ENCODE data around the gene UBR4.
A peak's percentile ranks its signal among the peaks of the same experiment; 100 is the strongest.

UBR4 gene

GRCh38 chr1:19088717-19089442 is 121.2 kb downstream of the UBR4 start:
- H3K27ac Mint-ChIP-seq (ENCODE audit: low read depth): peak overlapping the region; percentile 35
- H3K4me3 Mint-ChIP-seq: no peak overlapping the region
- no peak for DNase-seq (ENCODE audit: low spot score in 2 of 2)
- H3K4me1 Mint-ChIP-seq: peaks cover 10% of the 10 kb centered on the region
- H3K9me3 Mint-ChIP-seq: no peaks in the 10 kb centered on the region
- no peak for ATAC-seq (replicated peaks; ENCODE audit: extremely low read depth, poor library complexity, severe bottlenecking)
- peaks cover 49% of the 10 kb centered on the region for H3K36me3 Mint-ChIP-seq (ENCODE audit: insufficient read depth)
- H3K27me3 Mint-ChIP-seq: no peaks in the 10 kb centered on the region

DNA sequence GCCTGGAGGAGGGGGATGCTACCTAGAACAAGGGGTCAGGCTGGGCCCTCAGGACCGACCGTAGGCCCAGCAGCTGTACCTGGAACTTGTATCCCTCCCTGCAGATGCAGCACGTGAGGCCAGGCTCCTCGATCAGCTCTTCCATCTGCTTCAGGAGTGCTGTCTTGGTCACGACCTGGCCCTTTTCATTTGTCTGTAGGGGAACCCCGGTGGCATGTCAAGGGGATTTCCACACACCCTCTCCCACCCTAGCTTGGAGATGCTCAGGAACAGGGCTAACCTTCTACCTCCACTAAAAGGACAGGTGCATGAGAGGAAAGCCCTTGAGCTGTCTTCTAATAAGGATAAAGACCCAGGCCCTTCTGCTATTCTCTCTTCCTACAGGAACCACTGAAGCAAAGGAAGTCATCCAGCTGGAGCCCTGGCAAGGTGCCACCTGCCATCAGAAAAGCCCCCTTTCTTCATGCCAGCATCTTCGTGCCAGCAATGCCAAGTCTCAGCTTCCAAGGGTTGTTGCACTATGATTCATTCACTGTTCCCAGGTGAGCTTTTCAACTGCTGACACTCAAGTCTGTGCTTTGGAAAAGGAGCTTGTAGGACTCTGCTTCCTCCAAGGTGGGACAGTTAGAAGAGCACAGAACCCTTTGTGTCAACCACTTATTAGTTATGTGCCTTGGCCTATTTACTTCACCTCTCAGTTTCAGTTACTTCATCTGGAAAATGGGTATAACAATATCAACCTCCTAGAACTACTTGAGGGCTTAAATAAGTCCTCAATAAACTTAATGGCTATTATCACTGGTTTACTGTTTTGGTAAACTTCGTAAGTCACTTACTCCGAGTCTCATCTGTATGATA is 122.1 kb downstream of the UBR4 start:
- Mint-ChIP-seq H3K4me1 (peaks cover 10% of the 10 kb centered on the region), H3K36me3 (ENCODE audit: insufficient read depth) (peaks cover 51% of the 10 kb centered on the region), H3K27me3 (no peaks in the 10 kb centered on the region), H3K27ac (ENCODE audit: low read depth) (peak overlapping the region; percentile 35), H3K9me3 (no peaks in the 10 kb centered on the region), H3K4me3 (no peak overlapping the region)
- DNase-seq (ENCODE audit: low spot score in 2 of 2) (no peak), ATAC-seq (replicated peaks; ENCODE audit: extremely low read depth, poor library complexity, severe bottlenecking) (no peak)

DNA sequence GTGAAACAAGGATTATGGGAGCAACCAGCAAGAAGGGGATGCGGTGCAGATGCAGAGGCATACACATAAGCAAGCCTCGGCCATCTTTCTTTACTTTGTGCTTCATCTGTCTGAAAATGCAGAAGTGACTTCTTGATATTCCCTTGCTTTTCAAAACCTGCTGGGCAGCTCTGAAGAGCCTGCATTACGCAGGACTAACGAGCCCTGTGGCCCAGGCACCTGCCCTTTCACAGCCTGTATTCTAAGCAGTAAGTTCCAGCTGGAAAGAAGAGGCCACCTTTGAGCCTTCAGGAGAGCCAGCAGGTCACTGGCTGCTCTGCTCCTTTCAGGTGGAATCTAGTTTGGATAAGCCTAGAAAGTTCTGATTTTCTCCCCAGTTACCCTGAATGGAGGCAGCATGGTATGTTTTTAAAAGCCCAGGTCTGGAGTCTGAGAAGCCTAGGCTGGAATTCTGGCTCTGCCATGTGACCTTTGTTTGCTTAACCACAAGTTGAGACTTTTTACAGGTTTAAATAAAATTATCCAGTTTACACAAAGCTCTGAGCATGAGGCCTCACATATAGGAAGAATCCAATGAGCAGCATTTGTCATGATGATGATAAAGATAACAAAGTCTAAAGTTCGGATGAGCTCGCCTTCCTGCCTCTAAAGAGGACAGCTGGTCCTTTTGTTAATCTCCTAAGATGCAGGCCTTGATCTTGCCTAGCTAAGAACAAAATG is 122.9 kb downstream of the UBR4 start:
- H3K27ac Mint-ChIP-seq (ENCODE audit: low read depth): no peak overlapping the region
- DNase-seq (ENCODE audit: low spot score in 2 of 2): no peak
- H3K4me1 Mint-ChIP-seq: peaks cover 10% of the 10 kb centered on the region
- ATAC-seq (replicated peaks; ENCODE audit: extremely low read depth, poor library complexity, severe bottlenecking): no peak
- H3K27me3 Mint-ChIP-seq: no peaks in the 10 kb centered on the region
- H3K36me3 Mint-ChIP-seq (ENCODE audit: insufficient read depth): peaks cover 48% of the 10 kb centered on the region
- H3K9me3 Mint-ChIP-seq: no peaks in the 10 kb centered on the region
- H3K4me3 Mint-ChIP-seq: no peak overlapping the region

- no peak overlapping the region for H3K27ac Mint-ChIP-seq (ENCODE audit: low read depth)
Observed at GRCh38 chr1:19086176-19086875, 123.7 kb downstream of the UBR4 start.

GRCh38 chr1:19084206-19084738 is 125.8 kb downstream of the UBR4 start:
- ATAC-seq (replicated peaks; ENCODE audit: extremely low read depth, poor library complexity, severe bottlenecking) (no peak), DNase-seq (ENCODE audit: low spot score in 2 of 2) (no peak)
- no peak overlapping the region for H3K27ac Mint-ChIP-seq (ENCODE audit: low read depth)
- no peaks in the 10 kb centered on the region for H3K4me1 Mint-ChIP-seq
- H3K4me3 Mint-ChIP-seq: no peak overlapping the region
- H3K36me3 Mint-ChIP-seq (ENCODE audit: insufficient read depth): peaks cover 47% of the 10 kb centered on the region
- H3K9me3 Mint-ChIP-seq: no peaks in the 10 kb centered on the region
- no peaks in the 10 kb centered on the region for H3K27me3 Mint-ChIP-seq

More at GRCh38 chr1:19086176-19086875, 123.7 kb downstream of the UBR4 start:
- H3K9me3 Mint-ChIP-seq: no peaks in the 10 kb centered on the region
- H3K27me3 Mint-ChIP-seq: no peaks in the 10 kb centered on the region
- DNase-seq (ENCODE audit: low spot score in 2 of 2) (no peak), ATAC-seq (replicated peaks; ENCODE audit: extremely low read depth, poor library complexity, severe bottlenecking) (no peak)
- peaks cover 10% of the 10 kb centered on the region for H3K4me1 Mint-ChIP-seq
- H3K4me3 Mint-ChIP-seq: no peak overlapping the region
- H3K36me3 Mint-ChIP-seq (ENCODE audit: insufficient read depth): peaks cover 45% of the 10 kb centered on the region

DNA sequence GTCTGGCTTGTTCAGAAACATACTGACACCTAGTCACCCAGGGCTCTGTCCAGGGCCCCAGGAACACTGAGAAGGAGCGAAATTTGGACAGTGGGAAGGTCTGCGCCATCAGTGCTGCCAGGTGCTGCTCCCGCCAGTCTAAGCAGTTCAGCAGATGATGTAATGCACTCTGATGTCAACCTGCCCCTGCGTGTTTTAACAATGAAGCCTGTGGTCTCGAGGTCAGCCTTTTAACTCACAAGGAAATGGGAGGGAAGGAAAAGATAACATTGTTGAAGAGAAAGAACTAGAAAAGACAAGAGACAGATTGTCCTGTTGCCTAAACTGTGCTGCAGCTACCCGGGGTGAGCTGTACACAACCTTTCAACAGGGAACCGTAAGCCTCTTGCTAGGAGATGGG is 127.0 kb downstream of the UBR4 start:
- Mint-ChIP-seq H3K36me3 (ENCODE audit: insufficient read depth) (peaks cover 44% of the 10 kb centered on the region), H3K27ac (ENCODE audit: low read depth) (no peak overlapping the region), H3K4me3 (no peak overlapping the region), H3K4me1 (no peaks in the 10 kb centered on the region), H3K9me3 (no peaks in the 10 kb centered on the region), H3K27me3 (no peaks in the 10 kb centered on the region)
- ATAC-seq (replicated peaks; ENCODE audit: extremely low read depth, poor library complexity, severe bottlenecking) (no peak), DNase-seq (ENCODE audit: low spot score in 2 of 2) (no peak)

DNA sequence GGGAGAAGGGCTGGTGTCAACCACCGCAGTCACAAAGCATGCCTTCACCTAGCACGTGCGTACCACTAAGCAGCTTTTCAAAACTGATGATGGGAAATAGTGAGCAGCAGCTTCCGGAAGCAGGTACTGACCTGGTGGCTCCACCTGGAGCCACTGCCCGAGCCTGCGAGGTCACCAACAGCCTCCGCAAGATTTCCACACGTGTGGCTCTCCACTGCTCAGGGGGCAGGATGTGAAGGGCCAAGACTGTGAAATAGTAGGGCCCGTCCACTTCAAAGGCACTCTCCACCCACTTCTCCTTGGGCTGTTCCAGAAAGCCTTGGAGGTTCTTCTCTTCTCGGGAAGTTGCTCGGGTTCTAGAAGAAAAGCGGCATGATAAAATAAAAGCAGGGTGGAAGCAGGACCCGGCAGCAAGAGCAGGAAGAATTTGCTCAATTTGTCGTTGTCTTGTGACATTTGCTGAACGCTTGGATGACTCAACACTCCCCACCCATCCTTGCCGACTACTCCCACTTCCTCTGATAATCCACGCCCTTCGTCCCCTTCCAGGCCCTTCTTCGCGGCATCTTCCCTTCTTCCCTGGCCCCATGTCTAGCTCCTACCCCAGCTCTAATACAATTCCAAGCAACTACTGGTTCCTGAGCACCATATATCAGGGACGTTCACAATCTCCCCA is 128.7 kb downstream of the UBR4 start:
- DNase-seq (ENCODE audit: low spot score in 2 of 2) (no peak), ATAC-seq (replicated peaks; ENCODE audit: extremely low read depth, poor library complexity, severe bottlenecking) (no peak)
- H3K27ac Mint-ChIP-seq (ENCODE audit: low read depth): peak overlapping the region; percentile 18
- no peaks in the 10 kb centered on the region for H3K27me3 Mint-ChIP-seq
- peaks cover 55% of the 10 kb centered on the region for H3K36me3 Mint-ChIP-seq (ENCODE audit: insufficient read depth)
- H3K4me1 Mint-ChIP-seq: no peaks in the 10 kb centered on the region
- H3K9me3 Mint-ChIP-seq: no peaks in the 10 kb centered on the region
- H3K4me3 Mint-ChIP-seq: no peak overlapping the region

- no peaks in the 10 kb centered on the region for H3K4me1 Mint-ChIP-seq
- peaks cover 58% of the 10 kb centered on the region for H3K36me3 Mint-ChIP-seq (ENCODE audit: insufficient read depth)
- no peak for ATAC-seq (replicated peaks; ENCODE audit: extremely low read depth, poor library complexity, severe bottlenecking)
- no peak overlapping the region for H3K4me3 Mint-ChIP-seq
- H3K27me3 Mint-ChIP-seq: no peaks in the 10 kb centered on the region
- H3K9me3 Mint-ChIP-seq: no peaks in the 10 kb centered on the region
- H3K27ac Mint-ChIP-seq (ENCODE audit: low read depth): no peak overlapping the region
- no peak for DNase-seq (ENCODE audit: low spot score in 2 of 2)
Observed at GRCh38 chr1:19080721-19081120, 129.3 kb downstream of the UBR4 start.

- Mint-ChIP-seq H3K27me3 (no peaks in the 10 kb centered on the region), H3K4me3 (no peak overlapping the region), H3K27ac (ENCODE audit: low read depth) (no peak overlapping the region), H3K36me3 (ENCODE audit: insufficient read depth) (peaks cover 66% of the 10 kb centered on the region), H3K9me3 (no peaks in the 10 kb centered on the region), H3K4me1 (peaks cover 9% of the 10 kb centered on the region)
- no peak for DNase-seq (ENCODE audit: low spot score in 2 of 2)
- no peak for ATAC-seq (replicated peaks; ENCODE audit: extremely low read depth, poor library complexity, severe bottlenecking)
Observed at GRCh38 chr1:19079541-19080472, 130.3 kb downstream of the UBR4 start.

- ATAC-seq (replicated peaks; ENCODE audit: extremely low read depth, poor library complexity, severe bottlenecking) (no peak), DNase-seq (ENCODE audit: low spot score in 2 of 2) (no peak)
- Mint-ChIP-seq H3K9me3 (no peaks in the 10 kb centered on the region), H3K27ac (ENCODE audit: low read depth) (no peak overlapping the region), H3K27me3 (no peaks in the 10 kb centered on the region), H3K4me1 (peaks cover 22% of the 10 kb centered on the region), H3K4me3 (no peak overlapping the region), H3K36me3 (ENCODE audit: insufficient read depth) (peaks cover 59% of the 10 kb centered on the region)
Observed at GRCh38 chr1:19078536-19078935, 131.5 kb downstream of the UBR4 start.
